Thyroid gland (tissue), 4 donors: Measurements from ENCODE around the gene PTPRJ. TPM values are rescaled to one million over a fixed set of nuclear protein-coding genes. Genes with fewer than 3 reads are reported as not detected.
A peak's percentile ranks its signal among the peaks of the same experiment; 100 is the strongest.

Experiments
- DNase-seq, 2 donors: peaks; one replicate each; pipeline ENCODE4 v3.0.0-alpha.2; 2019
- H3K27ac ChIP-seq, 3 donors: fragments of 200-600 bp; sonication (generic); 1 replicate in 2 of 3; 2 replicates in 1 of 3; pipeline ENCODE4 v1.5.1; 2016 to 2019; ENCODE audit warnings: mild to moderate bottlenecking in 1 of 3, moderate library complexity in 1 of 3
- H3K27me3 ChIP-seq: fragments of 200-600 bp; sonication (generic); one replicate; pipeline ENCODE4 v1.5.1; 2019
- H3K36me3 ChIP-seq, 2 donors: fragments of 200-600 bp; sonication (generic); one replicate each; pipeline ENCODE4 v1.5.1; 2016 to 2019
- H3K4me1 ChIP-seq, 2 donors: fragments of 200-600 bp; sonication (generic); one replicate each; pipeline ENCODE4 v1.5.1; 2017 to 2019
- H3K4me3 ChIP-seq, 3 donors: fragments of 200-600 bp; sonication (generic); replicated peaks in 1 of 3; 1 replicate in 2 of 3; 2 replicates in 1 of 3; pipeline ENCODE4 v1.5.1; 2016; ENCODE audit warnings: mild to moderate bottlenecking in 1 of 3
- H3K9me3 ChIP-seq: fragments of 200-600 bp; sonication (generic); one replicate; pipeline ENCODE4 v1.5.1; 2017
- POLR2A ChIP-seq, 2 donors: fragments of 450-650 bp; IDR thresholded peaks; one replicate each; pipeline ENCODE4 v1.6.1; 2017; ENCODE audit warnings: antibody characterized with exemption in 2 of 2, mild to moderate bottlenecking in 2 of 2, moderate library complexity in 1 of 2
- WGBS, 2 donors: methylation state at CpG; one replicate each; pipeline ENCODE4 v1.1.5; 2017; 5-methylcytosine and 5-hydroxymethylcytosine counted together
- intact Hi-C: fragments of 100-400 bp; cut with DNase I; formaldehyde crosslinking; loops from one replicate; pipeline ENCODE4 v1.15.1; 2023
- total RNA-seq, 4 donors: library from RNA; depleted of rRNA; stranded (reverse); fragments of >200 nt; gene quantifications; one replicate each; pipeline ENCODE4 v1.2.3, GENCODE V29; 2016
- TF ChIP-seq, protein P1 (sequence below), 6 experiments: fragments of 200-600 bp in 3 of 6; fragments of 450-650 bp in 3 of 6; sonication (generic) in 3 of 6; IDR thresholded peaks; one replicate each; pipeline ENCODE4 v1.5.1; 2016 to 2019; ENCODE audit warnings: antibody characterized with exemption in 6 of 6, mild to moderate bottlenecking in 2 of 6, inconsistent platforms in 1 of 6, moderate library complexity in 1 of 6

Gene PTPRJ
- total RNA-seq, 4 donors from 2014 or later: 45.4 to 81.9 (median 58.6) TPM

DNA sequence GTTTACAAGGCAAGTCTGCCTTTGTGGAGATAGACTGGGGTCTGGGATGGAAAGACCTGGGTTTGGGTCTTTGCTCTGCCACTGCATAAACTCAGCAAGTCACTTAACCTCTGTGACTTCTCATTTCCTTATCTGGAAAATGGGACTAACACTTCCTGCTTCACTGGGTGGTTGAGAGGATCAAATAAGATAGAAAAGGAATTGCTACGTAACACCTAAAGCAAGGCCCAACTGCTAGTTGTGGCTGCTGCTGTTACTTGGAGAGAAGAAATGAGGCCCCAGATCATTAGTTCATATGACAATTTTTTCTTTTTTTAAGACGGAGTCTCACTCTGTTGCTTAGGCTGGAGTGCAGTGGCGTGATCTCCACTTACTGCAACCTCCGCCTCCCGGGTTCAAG, 5.9 kb downstream of the PTPRJ start:
- intact Hi-C loops: no loop called here
- Histone ChIP-seq H3K27me3 (no peaks in the 10 kb centered on the region), H3K36me3 (no peaks in the 10 kb centered on the region), H3K9me3 (no peaks in the 10 kb centered on the region), H3K27ac (peak overlapping the region; percentile 17 to 51 (median 41)), H3K4me3 (no peak overlapping the region), H3K4me1 (peaks cover 42 to 69% of the 10 kb centered on the region in 2 donors)
- TF ChIP-seq, protein P1, sequence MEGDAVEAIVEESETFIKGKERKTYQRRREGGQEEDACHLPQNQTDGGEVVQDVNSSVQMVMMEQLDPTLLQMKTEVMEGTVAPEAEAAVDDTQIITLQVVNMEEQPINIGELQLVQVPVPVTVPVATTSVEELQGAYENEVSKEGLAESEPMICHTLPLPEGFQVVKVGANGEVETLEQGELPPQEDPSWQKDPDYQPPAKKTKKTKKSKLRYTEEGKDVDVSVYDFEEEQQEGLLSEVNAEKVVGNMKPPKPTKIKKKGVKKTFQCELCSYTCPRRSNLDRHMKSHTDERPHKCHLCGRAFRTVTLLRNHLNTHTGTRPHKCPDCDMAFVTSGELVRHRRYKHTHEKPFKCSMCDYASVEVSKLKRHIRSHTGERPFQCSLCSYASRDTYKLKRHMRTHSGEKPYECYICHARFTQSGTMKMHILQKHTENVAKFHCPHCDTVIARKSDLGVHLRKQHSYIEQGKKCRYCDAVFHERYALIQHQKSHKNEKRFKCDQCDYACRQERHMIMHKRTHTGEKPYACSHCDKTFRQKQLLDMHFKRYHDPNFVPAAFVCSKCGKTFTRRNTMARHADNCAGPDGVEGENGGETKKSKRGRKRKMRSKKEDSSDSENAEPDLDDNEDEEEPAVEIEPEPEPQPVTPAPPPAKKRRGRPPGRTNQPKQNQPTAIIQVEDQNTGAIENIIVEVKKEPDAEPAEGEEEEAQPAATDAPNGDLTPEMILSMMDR (IDR thresholded peaks at IDR 0.05): no peak
- TF ChIP-seq POLR2A (IDR thresholded peaks at IDR 0.05): no peak
- 87 to 91% methylated on average over 5 of the region's 5 CpGs for WGBS, 2 donors
- no peak for DNase-seq

DNA sequence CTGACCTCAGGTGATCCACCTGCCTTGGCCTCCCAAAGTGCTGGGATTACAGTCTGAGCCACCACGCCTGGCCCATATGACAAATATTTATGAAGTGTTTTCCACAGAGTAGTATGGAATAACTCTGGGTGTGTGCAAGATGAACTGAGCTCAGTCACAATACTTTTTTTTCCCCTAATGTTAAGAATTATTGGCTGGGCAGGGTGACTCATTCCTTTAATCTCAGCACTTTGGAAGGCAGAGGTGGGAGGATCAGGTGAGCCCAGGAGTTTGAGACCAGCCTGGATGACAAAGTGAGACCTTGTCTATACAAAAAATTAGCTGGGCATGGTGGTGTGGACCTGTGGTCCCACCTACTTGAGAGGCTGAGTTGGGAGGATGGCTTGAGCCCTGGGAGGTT, 6.4 kb downstream of the PTPRJ start:
- TF ChIP-seq POLR2A (IDR thresholded peaks at IDR 0.05): no peak
- TF ChIP-seq, protein P1 (IDR thresholded peaks at IDR 0.05): no peak
- H3K36me3 ChIP-seq: no peaks in the 10 kb centered on the region
- H3K4me1 ChIP-seq: peaks cover 44 to 72% of the 10 kb centered on the region in 2 donors
- H3K27ac ChIP-seq: peak overlapping the region; percentile 17 to 51 (median 41)
- WGBS, 2 donors: 93 to 100% methylated on average over 1 of the region's 1 CpG
- H3K9me3 ChIP-seq: no peaks in the 10 kb centered on the region
- no peaks in the 10 kb centered on the region for H3K27me3 ChIP-seq
- intact Hi-C loops: no loop called here
- no peak overlapping the region for H3K4me3 ChIP-seq
- no peak for DNase-seq

DNA sequence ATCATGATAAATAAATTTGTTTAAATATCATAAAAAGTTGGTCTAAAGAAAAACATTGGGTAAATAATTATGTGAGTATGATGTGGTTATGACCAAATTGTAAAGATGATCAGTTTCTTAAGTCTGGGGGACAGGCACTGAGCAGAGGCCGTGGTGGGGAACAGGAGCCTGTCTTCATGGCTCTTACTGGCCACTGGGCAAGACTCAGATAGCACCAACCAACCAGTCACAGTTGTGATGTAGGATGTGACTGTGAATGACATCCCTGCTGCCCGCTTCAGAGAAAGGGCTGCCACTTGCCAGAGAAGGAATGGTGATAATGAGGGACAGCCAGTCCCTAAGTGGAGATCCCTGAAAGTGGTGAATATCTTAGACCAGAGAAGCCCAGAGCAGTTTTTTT, 7.0 kb downstream of the PTPRJ start:
- TF ChIP-seq, protein P1 (IDR thresholded peaks at IDR 0.05): no peak
- TF ChIP-seq POLR2A (IDR thresholded peaks at IDR 0.05): no peak
- DNase-seq: no peak
- H3K36me3 ChIP-seq: no peaks in the 10 kb centered on the region
- H3K27me3 ChIP-seq: no peaks in the 10 kb centered on the region
- H3K4me1 ChIP-seq: peaks cover 44 to 72% of the 10 kb centered on the region in 2 donors
- peak overlapping the region; percentile 17 to 51 (median 41) for H3K27ac ChIP-seq
- 87 to 94% methylated on average over 2 of the region's 2 CpGs for WGBS, 2 donors
- no peaks in the 10 kb centered on the region for H3K9me3 ChIP-seq
- no peak overlapping the region for H3K4me3 ChIP-seq
- intact Hi-C loops: no loop called here

DNA sequence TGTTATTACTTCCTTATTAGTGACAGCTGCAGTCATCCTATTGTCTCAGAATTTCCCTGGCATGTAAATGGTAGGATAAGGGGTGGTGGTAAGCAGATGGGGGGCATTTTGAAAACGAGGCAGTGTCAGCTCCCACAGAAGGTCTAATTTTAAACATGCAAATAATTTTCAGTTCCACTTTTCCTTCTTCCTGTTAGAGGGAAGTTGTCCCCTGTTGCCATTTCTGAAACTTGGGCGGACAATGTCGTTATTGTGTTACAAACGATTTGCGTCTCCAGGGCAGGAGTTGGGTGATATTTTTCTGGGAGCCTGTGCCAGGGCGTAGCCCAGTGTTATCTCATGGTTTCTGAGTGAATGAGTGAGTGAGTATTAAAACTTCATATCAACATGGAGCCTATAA, 7.4 kb downstream of the PTPRJ start:
- no peak for DNase-seq
- Histone ChIP-seq H3K9me3 (no peaks in the 10 kb centered on the region), H3K4me3 (no peak overlapping the region), H3K27ac (peak overlapping the region in 2 of 3 donors; percentile 41 to 51), H3K4me1 (peaks cover 45 to 71% of the 10 kb centered on the region in 2 donors), H3K27me3 (no peaks in the 10 kb centered on the region), H3K36me3 (no peaks in the 10 kb centered on the region)
- no peak for TF ChIP-seq POLR2A (IDR thresholded peaks at IDR 0.05)
- TF ChIP-seq, protein P1 (IDR thresholded peaks at IDR 0.05): no peak
- 56 to 64% methylated on average over 6 of the region's 6 CpGs for WGBS, 2 donors
- intact Hi-C loops: no loop called here

DNA sequence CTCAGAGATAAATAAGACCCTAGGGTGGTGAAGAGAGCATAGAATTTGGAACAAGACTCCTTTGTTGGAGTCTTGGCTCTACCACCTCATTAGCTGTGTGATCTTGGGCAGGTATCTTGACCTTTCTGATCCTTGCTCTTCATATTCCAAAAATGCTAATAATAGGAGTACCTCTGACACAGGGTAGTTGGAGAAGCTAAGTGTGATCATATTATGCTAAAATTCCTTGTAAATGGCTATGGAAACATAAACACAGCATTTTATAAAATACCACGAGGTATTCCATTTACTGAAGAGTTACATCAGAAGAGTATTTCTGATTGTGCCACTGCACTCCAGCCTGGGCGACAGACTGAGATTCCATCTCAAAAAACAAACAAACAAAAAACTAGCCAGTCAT, 9.4 kb downstream of the PTPRJ start:
- no peaks in the 10 kb centered on the region for H3K36me3 ChIP-seq
- H3K9me3 ChIP-seq: no peaks in the 10 kb centered on the region
- TF ChIP-seq, protein P1 (IDR thresholded peaks at IDR 0.05): no peak
- no peak for TF ChIP-seq POLR2A (IDR thresholded peaks at IDR 0.05)
- peaks cover 42 to 64% of the 10 kb centered on the region in 2 donors for H3K4me1 ChIP-seq
- no peak overlapping the region for H3K4me3 ChIP-seq
- H3K27ac ChIP-seq: peak overlapping the region; percentile 85 to 96 (median 90)
- no peaks in the 10 kb centered on the region for H3K27me3 ChIP-seq
- no peak for DNase-seq
- 52 to 67% methylated on average over 2 of the region's 2 CpGs for WGBS, 2 donors
- intact Hi-C loops: no loop called here
